Mesenchymal stem cell (in vitro differentiated cells and primary cell): ENCODE data around the gene CUBN.

Experiments used
- DNase-seq: peaks from one replicate; pipeline ENCODE4 v3.0.0-alpha.2; 2013
- H2AFZ ChIP-seq: one replicate; pipeline ENCODE4 v1.6.1; 2013; ENCODE audit warnings: low read depth, mild to moderate bottlenecking, control low read depth, inconsistent platforms, low read length, moderate library complexity
- H2AK5ac ChIP-seq: 2 replicates; pipeline ENCODE4 v1.6.1; 2013; ENCODE audit warnings: low read length, moderate library complexity, mild to moderate bottlenecking, inconsistent platforms; ENCODE audit not compliant: severe bottlenecking
- H2BK120ac ChIP-seq: one replicate; pipeline ENCODE4 v1.6.1; 2013; ENCODE audit warnings: low read depth, mild to moderate bottlenecking, inconsistent platforms, low read length, moderate library complexity
- H2BK12ac ChIP-seq, 2 experiments: one replicate each; pipeline ENCODE4 v1.6.1; 2013; ENCODE audit warnings: inconsistent platforms in 2 of 2, low read length in 2 of 2, mild to moderate bottlenecking in 2 of 2, moderate library complexity in 2 of 2, control low read depth in 1 of 2
- H2BK15ac ChIP-seq: one replicate; pipeline ENCODE4 v1.6.1; 2013; ENCODE audit warnings: mild to moderate bottlenecking, low read depth, inconsistent platforms; ENCODE audit not compliant: poor library complexity, severe bottlenecking
- H2BK5ac ChIP-seq: 2 replicates; pipeline ENCODE4 v1.6.1; 2013; ENCODE audit warnings: low read depth, mild to moderate bottlenecking, low read length, control low read depth, inconsistent platforms; ENCODE audit not compliant: poor library complexity, severe bottlenecking
- H3K14ac ChIP-seq, 2 experiments: one replicate each; pipeline ENCODE4 v1.6.1; 2013; ENCODE audit warnings: inconsistent platforms in 2 of 2, low read length in 2 of 2, control low read depth in 1 of 2, mild to moderate bottlenecking in 1 of 2, moderate library complexity in 1 of 2
- H3K18ac ChIP-seq, 2 experiments: one replicate each; pipeline ENCODE4 v1.6.1; 2013; ENCODE audit warnings: inconsistent platforms in 2 of 2, low read length in 2 of 2, control low read depth in 1 of 2, low read depth in 1 of 2, mild to moderate bottlenecking in 1 of 2
- H3K23ac ChIP-seq, 2 experiments: one replicate each; pipeline ENCODE4 v1.6.1; 2013; ENCODE audit warnings: inconsistent platforms in 2 of 2, low read length in 2 of 2, mild to moderate bottlenecking in 2 of 2, moderate library complexity in 2 of 2, control low read depth in 1 of 2
- H3K27ac ChIP-seq: 2 replicates; pipeline ENCODE4 v1.5.1; 2013; ENCODE audit warnings: mild to moderate bottlenecking, moderate library complexity, low read length, control low read depth, inconsistent platforms; ENCODE audit not compliant: poor library complexity, severe bottlenecking
- H3K27me3 ChIP-seq, 2 experiments: 2 replicates each; pipeline versions ENCODE4 v1.6.1 to v1.7.0; 2013; ENCODE audit warnings: low read length in 2 of 2, mild to moderate bottlenecking in 2 of 2, moderate library complexity in 2 of 2, control low read depth in 1 of 2, inconsistent platforms in 1 of 2; ENCODE audit not compliant: control insufficient read depth in 1 of 2, insufficient read depth in 1 of 2
- H3K36me3 ChIP-seq, 2 experiments: 2 replicates each; pipeline versions ENCODE4 v1.6.1 to v1.7.0; 2013; ENCODE audit warnings: low read length in 2 of 2, control low read depth in 1 of 2, inconsistent platforms in 1 of 2, low read depth in 1 of 2, mild to moderate bottlenecking in 1 of 2; ENCODE audit not compliant: insufficient read depth in 2 of 2, control insufficient read depth in 1 of 2
- H3K4ac ChIP-seq, 2 experiments: one replicate each; pipeline ENCODE4 v1.6.1; 2013; ENCODE audit warnings: inconsistent platforms in 2 of 2, low read length in 2 of 2, mild to moderate bottlenecking in 2 of 2, moderate library complexity in 2 of 2, control low read depth in 1 of 2, low read depth in 1 of 2
- H3K4me1 ChIP-seq: 2 replicates; pipeline ENCODE4 v1.6.1; 2013; ENCODE audit warnings: low read depth, low read length, control low read depth; ENCODE audit not compliant: control insufficient read depth, insufficient read depth
- H3K4me2 ChIP-seq: 2 replicates; pipeline ENCODE4 v1.6.1; 2013; ENCODE audit warnings: low read length, mild to moderate bottlenecking, inconsistent platforms; ENCODE audit not compliant: poor library complexity, severe bottlenecking
- H3K4me3 ChIP-seq, 2 experiments: 2 replicates each; pipeline versions ENCODE4 v1.5.1 to v1.7.0; 2013; ENCODE audit warnings: low read length in 2 of 2, mild to moderate bottlenecking in 2 of 2, control low read depth in 1 of 2, low read depth in 1 of 2; ENCODE audit not compliant: insufficient read depth in 1 of 2
- H3K79me1 ChIP-seq: replicated peaks from 2 replicates; pipeline ENCODE4 v1.6.1; 2013; ENCODE audit warnings: mild to moderate bottlenecking, control low read depth, low read length, inconsistent platforms; ENCODE audit not compliant: poor library complexity, severe bottlenecking
- H3K9ac ChIP-seq: 2 replicates; pipeline ENCODE4 v1.7.0; 2013; ENCODE audit warnings: mild to moderate bottlenecking, low read length, moderate library complexity
- H3K9me3 ChIP-seq: 2 replicates; pipeline ENCODE4 v1.7.0; 2013; ENCODE audit warnings: mild to moderate bottlenecking, low read length; ENCODE audit not compliant: control insufficient read depth
- H4K8ac ChIP-seq: one replicate; pipeline ENCODE4 v1.6.1; 2013; ENCODE audit warnings: inconsistent platforms, mild to moderate bottlenecking, low read length, moderate library complexity
- H4K91ac ChIP-seq: one replicate; pipeline ENCODE4 v1.6.1; 2013; ENCODE audit warnings: mild to moderate bottlenecking, low read length, inconsistent platforms
- WGBS: methylation state at CpG from one replicate; pipeline ENCODE4 v1.1.7; 2013; ENCODE audit warnings: mixed read lengths; 5-methylcytosine and 5-hydroxymethylcytosine counted together

CUBN gene

GRCh38 chr10:16904639-16905061 is 225.0 kb downstream of the CUBN start:
- Histone ChIP-seq H3K79me1 (no peaks in the 10 kb centered on the region), H2AK5ac (no peak overlapping the region), H2AFZ (no peak overlapping the region), H2BK120ac (peak overlapping the region; percentile 19), H3K9ac (peak overlapping the region; percentile 66), H3K4ac (no peak overlapping the region), H3K27ac (no peak overlapping the region), H2BK5ac (no peak overlapping the region), H3K9me3 (peaks cover 14% of the 10 kb centered on the region), H3K23ac (no peak overlapping the region), H3K4me1 (no peaks in the 10 kb centered on the region), H3K4me3 (no peak overlapping the region), H3K4me2 (no peak overlapping the region), H3K18ac (no peak overlapping the region), H4K91ac (no peak overlapping the region), H2BK15ac (no peak overlapping the region), H4K8ac (peak overlapping the region; percentile 54), H2BK12ac (no peak overlapping the region), H3K36me3 (peaks cover 0 to 3% of the 10 kb centered on the region in 2 experiments), H3K14ac (no peak overlapping the region), H3K27me3 (no peaks in the 10 kb centered on the region)
- peak; percentile 61 for DNase-seq
- 43% methylated on average over 4 of the region's 4 CpGs for WGBS

DNA sequence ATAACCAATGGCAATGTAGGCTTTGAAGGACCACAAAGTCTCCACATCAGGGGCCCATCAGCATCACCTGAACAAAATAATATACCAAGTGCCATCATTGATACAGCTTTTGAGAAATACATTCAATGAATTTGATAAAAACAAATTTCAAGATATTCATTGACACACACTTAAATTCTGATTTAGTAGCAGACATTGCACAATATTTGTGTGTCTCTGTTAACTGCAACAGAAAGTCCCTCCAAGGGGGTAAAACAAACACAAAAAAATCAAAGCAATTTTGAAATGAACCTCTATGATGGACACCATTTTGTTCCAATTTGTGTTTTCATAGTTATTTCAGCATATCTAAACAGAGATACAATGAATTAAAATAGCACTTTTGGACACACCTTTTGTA is 225.6 kb downstream of the CUBN start:
- Histone ChIP-seq H3K4me1 (no peaks in the 10 kb centered on the region), H3K4me3 (no peak overlapping the region), H4K91ac (no peak overlapping the region), H2BK5ac (no peak overlapping the region), H3K9ac (no peak overlapping the region), H3K14ac (no peak overlapping the region), H2AK5ac (no peak overlapping the region), H3K18ac (peak overlapping the region in 1 of 2 experiments; percentile 43), H2BK120ac (no peak overlapping the region), H2AFZ (no peak overlapping the region), H3K4ac (no peak overlapping the region), H3K23ac (no peak overlapping the region), H4K8ac (no peak overlapping the region), H3K4me2 (no peak overlapping the region), H2BK15ac (no peak overlapping the region), H2BK12ac (peak overlapping the region in 1 of 2 experiments; percentile 66), H3K27me3 (no peaks in the 10 kb centered on the region), H3K36me3 (peaks cover 0 to 3% of the 10 kb centered on the region in 2 experiments), H3K79me1 (no peaks in the 10 kb centered on the region), H3K27ac (no peak overlapping the region), H3K9me3 (peaks cover 14% of the 10 kb centered on the region)
- no peak for DNase-seq

DNA sequence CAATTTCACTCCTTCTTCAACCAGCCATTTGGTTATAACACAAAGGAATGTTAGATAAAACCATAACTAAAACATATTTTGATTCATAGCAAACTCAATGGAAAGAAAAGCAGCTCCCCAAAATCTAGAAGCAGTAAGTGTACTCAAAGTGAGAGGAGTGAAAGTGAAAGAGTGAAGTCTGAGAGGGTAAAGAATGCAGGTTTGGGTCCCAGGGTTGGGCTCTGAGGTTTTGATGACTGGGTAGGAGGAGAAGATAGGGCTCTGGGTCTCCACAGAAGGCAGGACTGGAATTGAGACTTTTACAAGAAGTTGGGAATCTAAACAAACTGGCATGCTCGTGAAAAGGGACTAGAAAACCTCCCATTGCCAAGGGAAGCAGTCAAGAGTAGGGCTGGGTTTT is 227.0 kb downstream of the CUBN start:
- no peak overlapping the region for H3K23ac ChIP-seq
- no peak overlapping the region for H2BK120ac ChIP-seq
- 100% methylated on average over 1 of the region's 1 CpG for WGBS
- no peak overlapping the region for H2AK5ac ChIP-seq
- H4K8ac ChIP-seq, result no peak overlapping the region
- H4K91ac ChIP-seq, result no peak overlapping the region
- H3K4me2 ChIP-seq, result no peak overlapping the region
- no peaks in the 10 kb centered on the region for H3K4me1 ChIP-seq
- no peak overlapping the region for H3K27ac ChIP-seq
- no peak overlapping the region for H3K14ac ChIP-seq
- H3K4me3 ChIP-seq, result peak overlapping the region in 1 of 2 experiments; percentile 30
- no peak for DNase-seq
- no peak overlapping the region for H3K4ac ChIP-seq
- no peak overlapping the region for H2BK5ac ChIP-seq
- no peak overlapping the region for H3K18ac ChIP-seq
- H3K9me3 ChIP-seq, result peaks cover 14% of the 10 kb centered on the region
- no peak overlapping the region for H2BK15ac ChIP-seq
- H3K36me3 ChIP-seq, result peaks cover 0 to 14% of the 10 kb centered on the region in 2 experiments
- no peak overlapping the region for H3K9ac ChIP-seq
- no peaks in the 10 kb centered on the region for H3K27me3 ChIP-seq
- H2BK12ac ChIP-seq, result no peak overlapping the region
- H2AFZ ChIP-seq, result no peak overlapping the region
- no peaks in the 10 kb centered on the region for H3K79me1 ChIP-seq

DNA sequence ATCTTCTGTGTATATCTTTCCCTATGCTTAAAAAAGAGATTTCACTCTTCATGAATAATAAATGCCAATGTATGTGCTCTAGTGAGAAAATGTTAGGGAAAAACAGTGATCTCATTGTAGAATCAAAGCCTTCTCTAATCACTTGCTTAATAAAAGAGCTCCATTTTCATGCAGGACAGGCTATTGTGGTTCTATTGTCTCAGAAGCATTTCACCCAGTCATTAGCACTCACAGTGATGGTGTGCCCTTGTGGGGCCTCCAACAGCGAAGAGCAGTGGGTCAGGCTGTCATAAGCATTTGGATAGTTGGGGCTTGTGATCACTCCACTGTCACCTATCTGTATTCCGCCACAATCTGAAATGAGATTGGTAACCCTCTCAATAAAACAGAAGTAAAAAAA is 228.5 kb downstream of the CUBN start:
- H2BK12ac ChIP-seq, result no peak overlapping the region
- H3K4me1 ChIP-seq, result no peaks in the 10 kb centered on the region
- H3K18ac ChIP-seq, result no peak overlapping the region
- H3K27ac ChIP-seq, result no peak overlapping the region
- H2BK120ac ChIP-seq, result no peak overlapping the region
- DNase-seq, result no peak
- H3K79me1 ChIP-seq, result no peaks in the 10 kb centered on the region
- H3K23ac ChIP-seq, result no peak overlapping the region
- H2BK15ac ChIP-seq, result no peak overlapping the region
- WGBS, result 0% methylated on average over 1 of the region's 2 CpGs
- H2AFZ ChIP-seq, result no peak overlapping the region
- no peak overlapping the region for H3K4ac ChIP-seq
- H2BK5ac ChIP-seq, result no peak overlapping the region
- no peak overlapping the region for H3K14ac ChIP-seq
- peaks cover 0 to 14% of the 10 kb centered on the region in 2 experiments for H3K36me3 ChIP-seq
- H2AK5ac ChIP-seq, result no peak overlapping the region
- no peak overlapping the region for H3K4me3 ChIP-seq
- no peak overlapping the region for H4K8ac ChIP-seq
- no peak overlapping the region for H3K4me2 ChIP-seq
- no peak overlapping the region for H3K9ac ChIP-seq
- no peak overlapping the region for H4K91ac ChIP-seq
- H3K27me3 ChIP-seq, result no peaks in the 10 kb centered on the region
- H3K9me3 ChIP-seq, result peaks cover 14% of the 10 kb centered on the region
